HTR-8/SVneo (cell line): Measurements from ENCODE around the gene TSR3.

Experiments used
- DNase-seq: peaks from one replicate; pipeline ENCODE4 v3.0.0; 2011; ENCODE audit warnings: low spot score, mixed read lengths; ENCODE audit not compliant: insufficient read length
- FAIRE-seq: peaks from 2 replicates; lab custom pipeline; 2011; peaks lifted over from hg19 to GRCh38; lab: Jason Lieb, UNC

The TSR3 gene

DNA sequence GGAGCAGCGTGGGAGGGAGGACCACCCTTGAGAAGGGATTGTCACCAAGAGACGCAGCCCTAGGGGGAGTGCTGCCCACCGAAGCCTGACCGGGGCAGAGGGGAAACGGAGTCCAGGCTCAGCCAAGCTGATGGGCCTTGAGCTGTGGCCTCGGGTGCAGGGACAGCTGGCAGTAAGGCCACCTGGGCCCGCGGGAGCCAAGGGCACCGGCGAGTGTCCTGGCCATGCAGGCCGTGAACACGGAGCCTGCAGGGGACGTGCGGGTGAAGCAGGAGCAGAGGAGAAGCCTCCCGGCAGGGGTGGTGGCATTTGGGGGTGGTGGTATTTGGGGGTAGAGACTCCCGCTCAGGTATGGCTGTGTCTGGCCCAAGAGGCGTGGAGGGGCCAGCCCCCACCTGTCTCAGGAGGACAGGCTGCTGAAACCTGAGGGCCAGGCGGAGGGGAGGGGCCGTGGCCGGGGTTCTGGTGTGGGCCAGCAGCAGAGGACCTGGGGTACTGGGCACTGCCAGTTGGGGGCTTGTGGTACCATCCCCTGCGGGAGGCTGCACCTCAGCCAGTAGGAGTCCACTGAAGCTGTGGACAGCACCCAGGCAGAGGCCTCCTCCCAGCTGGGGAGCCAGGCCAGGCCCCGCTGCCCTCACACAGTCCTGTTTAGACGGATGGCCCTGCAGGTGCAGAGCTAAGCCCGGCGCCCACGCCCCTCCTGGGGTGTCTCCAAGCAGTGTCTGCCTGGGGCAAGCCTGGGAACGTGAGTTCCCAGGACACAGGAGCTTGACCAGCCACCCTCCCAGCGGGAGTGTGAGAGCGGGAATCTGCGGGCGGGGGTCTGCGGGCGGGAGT lies 4.6 kb upstream of the TSR3 start:
- no peak for DNase-seq

DNA sequence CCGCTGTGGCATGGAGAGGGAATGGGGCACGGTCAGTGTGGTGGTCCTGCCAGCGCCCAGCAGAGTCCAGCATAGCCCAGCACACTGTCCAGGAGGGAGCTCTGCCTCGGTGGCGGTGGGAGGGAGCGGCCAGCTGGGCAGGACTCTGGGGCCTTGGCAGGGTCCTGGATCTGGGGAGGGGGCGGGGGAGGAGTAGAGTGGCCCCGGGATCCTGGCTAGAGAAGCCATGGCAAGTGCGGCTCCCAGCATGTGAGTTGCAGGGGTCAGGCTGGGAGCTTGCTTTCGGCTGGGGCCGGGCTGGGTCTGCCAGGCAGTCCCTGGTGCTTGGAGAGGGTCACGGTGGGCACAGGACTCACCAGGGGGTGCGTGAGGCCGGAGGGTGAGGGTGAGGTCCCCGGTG lies 3.9 kb upstream of the TSR3 start:
- FAIRE-seq (no peak), DNase-seq (no peak)

More for the DNA sequence above, 4.6 kb upstream of the TSR3 start:
- FAIRE-seq = no peak

DNA sequence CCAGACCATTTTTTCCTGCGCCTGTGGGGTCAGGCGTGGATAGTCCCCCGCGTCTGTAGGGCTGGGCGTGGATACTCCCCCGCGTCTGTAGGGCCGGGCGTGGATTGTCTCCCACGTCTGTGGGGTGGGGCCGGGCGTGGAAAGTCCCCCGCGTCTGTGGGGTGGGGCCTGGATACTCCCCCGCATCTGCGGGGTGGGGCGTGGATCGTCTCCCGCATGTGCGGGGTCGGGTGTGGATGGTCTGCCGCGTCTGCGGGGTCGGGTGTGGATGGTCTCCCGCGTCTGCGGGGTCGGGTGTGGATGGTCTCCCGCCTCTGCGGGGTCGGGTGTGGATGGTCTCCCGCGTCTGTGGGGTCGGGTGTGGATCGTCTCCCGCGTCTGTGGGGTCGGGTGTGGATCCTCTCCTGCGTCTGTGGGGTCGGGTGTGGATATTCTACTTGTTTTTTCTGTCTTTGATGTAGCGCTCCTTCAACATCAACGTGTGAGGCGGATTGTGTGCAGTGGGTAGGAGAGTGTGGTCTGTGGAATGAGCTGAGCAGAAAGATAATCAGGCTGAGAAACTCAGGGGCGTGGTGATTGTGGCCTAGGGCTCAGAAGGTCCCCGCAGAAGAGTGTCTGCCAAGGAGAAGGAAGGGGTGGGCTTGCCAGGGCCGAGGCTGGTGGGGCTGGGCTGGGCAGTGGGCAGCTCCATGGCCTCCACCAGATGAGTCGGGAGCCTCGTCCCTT lies 3.3 kb upstream of the TSR3 start:
- no peak for FAIRE-seq

DNA sequence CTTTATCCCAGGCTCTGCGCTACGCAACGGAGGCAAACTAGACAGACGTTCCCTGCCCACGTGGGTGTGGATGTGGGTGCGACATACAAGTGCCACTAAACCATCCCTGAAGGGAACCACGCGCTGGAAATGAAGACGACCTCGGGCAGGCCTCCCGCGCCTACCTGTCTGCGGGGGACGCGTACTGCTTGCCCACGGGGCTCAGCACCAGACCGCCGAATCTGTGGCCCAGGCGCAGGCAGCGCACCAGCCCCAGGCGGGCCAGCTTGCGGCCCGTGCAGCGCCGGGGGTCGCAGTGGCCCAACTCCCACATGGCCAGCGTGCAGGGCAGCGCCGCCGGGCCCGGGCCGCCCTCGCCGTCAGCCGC lies 480 bp downstream of the TSR3 start:
- FAIRE-seq (no peak), DNase-seq (no peak)

More for the DNA sequence above, 3.3 kb upstream of the TSR3 start:
- DNase-seq = no peak

DNA sequence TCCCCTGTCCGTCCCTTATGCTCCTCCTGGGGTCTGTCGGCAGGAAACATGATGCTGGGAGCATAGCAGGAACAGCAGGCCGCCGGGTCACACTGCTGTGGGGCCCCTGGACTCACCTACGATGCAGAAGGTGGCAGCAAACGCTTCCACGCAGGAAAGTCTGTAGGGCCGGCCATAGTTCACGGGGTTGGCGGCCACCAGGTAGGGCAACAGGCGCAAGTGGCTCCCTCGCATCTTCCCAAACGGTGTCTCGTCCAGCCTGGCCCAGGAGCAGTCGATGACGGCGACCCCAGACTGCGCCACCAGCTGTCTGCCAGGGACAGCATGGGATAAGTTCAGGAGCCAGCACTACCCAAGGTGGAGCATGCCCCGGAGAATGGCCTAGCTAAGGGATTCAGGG lies 987 bp downstream of the TSR3 start:
- no peak for FAIRE-seq
- no peak for DNase-seq

DNA sequence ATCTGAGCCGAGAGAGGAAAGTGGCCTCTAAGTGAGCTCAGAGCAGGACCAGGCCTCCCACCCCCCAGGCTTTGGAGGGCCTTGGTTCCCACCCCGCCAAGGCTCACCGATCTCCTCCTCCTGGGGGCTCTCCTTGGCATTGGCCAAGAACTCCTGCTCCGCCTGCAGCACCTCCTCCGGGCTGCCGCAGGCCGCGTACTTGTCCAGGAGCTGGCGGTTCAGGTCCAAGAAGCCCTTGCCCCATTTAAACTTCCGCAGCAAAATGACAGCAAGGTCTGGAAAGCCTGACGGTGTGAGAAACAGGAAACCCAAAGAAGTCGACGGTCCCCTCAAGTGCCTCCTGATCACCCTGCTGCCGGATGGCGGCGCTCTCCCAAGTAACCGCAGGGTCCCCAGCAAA lies 1.7 kb downstream of the TSR3 start:
- DNase-seq (no peak), FAIRE-seq (no peak)

DNA sequence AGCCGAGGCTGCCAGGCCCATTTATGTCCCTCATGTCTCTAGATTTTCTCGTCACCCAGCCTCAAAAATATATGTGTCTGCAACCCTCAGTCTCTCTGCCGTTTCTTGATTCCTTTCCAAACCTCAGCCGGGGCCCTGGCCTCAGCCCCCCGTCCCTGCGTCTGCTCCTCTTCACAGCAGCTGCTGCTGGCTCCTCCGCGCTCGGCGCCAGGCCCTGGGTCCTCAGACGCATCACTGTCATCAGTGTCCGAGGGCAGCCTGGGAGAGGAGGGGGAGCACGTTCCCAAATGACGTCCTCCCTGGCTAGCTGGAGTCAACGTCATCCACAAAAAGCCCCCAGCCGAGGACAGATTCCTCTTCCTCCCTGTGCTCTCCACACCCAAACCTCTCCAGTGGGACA lies 2.3 kb downstream of the TSR3 start:
- FAIRE-seq = no peak
- no peak for DNase-seq

DNA sequence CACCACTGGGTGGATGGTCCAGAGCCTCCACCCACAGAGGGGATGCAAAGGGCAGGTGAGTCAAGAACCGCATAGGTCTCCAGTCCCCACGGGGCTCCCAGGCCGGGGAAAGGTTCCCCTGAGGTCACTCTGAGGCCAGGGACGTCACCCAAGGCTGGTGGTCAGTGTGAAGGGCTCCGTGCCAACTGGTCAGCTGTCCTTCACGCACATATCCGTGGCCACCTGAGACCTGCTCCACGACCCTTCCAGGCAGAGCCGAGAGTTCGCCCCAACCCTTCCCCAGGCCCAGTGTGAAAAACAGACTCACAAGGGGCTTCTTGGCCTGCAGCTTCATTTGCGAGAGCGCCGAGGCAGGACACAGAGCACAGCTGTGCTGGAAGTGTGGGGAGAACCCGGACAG lies 2.8 kb downstream of the TSR3 start:
- FAIRE-seq (no peak), DNase-seq (no peak)

DNA sequence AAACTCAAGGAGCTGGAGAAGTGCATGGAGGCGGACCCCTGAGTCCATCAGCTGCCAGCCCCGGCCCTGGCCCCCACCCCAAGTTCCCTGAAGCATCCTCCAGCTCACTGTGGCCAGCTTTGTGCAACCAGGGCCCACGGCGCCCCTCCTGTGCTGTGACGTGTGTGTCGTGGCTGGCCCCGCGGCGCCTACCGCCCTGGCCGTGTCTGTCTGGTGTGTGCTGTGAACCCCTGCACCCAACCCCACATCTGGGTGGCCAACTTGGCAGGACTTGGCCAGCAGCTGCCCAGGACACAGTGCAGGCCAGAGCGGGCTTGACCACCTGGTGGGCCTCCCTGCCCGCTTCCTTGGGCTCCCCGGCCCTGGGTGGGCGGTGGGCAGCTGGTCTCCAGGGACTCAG lies 3.2 kb downstream of the TSR3 start:
- DNase-seq (no peak), FAIRE-seq (no peak)

DNA sequence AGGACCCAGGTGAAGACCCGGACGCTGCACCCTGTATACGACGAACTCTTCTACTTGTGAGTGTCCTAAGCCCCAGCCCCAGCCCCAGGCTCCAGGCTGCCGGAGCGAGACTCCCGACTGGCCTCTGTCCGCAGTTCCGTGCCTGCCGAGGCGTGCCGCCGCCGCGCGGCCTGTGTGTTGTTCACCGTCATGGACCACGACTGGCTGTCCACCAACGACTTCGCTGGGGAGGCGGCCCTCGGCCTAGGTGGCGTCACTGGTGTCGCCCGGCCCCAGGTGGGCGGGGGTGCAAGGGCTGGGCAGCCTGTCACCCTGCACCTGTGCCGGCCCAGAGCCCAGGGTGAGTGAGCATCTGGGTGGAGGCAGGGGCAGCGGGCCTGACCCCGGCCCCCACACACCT lies 3.7 kb downstream of the TSR3 start:
- FAIRE-seq = no peak
- no peak for DNase-seq

DNA sequence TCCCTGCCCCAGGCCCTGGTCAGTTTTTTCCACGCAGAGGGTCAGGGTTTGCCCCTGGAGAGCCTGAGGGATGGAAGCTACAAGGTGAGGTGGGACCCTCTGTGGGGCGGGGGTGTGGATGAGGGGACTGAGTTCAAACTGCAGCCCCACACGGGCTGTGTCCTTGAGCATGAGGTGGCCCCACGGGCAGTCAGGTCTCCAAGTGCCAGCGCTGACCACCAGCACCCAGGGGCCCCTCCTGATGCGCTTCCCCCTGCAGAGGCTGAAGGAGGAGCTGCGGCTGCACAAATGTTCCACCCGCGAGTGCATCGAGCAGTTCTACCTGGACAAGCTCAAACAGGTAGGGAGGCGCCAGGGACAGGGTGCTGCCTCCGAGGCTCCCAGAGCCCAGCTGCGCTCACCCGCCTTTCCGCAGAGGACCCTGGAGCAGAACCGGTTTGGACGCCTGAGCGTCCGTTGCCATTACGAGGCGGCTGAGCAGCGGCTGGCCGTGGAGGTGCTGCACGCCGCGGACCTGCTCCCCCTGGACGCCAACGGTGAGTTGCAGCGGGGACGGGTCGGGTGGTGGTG lies 4.3 kb downstream of the TSR3 start:
- FAIRE-seq = no peak

DNA sequence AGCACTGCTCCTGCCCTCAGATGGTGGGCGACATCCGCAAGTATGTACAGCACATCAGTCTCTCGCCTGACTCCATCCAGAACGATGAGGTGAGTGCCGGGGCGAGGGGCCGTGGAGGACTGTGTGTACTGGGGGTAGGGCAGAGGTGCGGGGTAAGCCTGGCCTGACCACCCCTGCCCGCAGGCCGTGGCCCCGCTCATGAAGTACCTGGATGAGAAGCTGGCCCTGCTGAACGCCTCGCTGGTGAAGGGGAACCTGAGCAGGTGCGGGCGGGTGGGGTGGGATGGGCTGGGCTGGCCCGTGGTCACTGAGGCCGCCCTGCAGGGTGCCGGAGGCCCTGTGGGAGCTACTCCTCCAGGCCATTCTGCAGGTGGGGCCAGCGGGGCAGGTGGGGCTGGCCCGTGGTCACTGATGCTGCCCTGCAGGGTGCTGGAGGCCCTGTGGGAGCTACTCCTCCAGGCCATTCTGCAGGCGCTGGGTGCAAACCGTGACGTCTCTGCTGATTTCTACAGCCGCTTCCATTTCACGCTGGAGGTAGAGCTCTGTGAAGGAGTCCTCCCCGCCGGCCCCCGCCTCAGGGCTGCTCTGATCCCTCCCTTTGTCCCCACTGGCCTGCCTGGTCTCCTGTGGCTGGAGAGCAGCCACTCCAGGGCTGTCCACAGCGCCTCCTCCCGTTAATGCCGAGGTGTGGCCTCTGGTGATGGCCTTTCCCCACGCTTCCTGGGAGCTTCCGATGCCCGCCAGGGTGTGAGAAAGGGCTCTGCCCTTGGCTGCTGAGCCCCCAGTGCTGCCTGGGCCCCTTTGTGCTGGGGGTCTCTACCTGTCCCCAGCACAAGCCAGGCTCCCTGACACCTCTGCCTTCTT lies 5.0 kb downstream of the TSR3 start:
- DNase-seq (no peak), FAIRE-seq (no peak)

More for the DNA sequence above, 4.3 kb downstream of the TSR3 start:
- no peak for DNase-seq

DNA sequence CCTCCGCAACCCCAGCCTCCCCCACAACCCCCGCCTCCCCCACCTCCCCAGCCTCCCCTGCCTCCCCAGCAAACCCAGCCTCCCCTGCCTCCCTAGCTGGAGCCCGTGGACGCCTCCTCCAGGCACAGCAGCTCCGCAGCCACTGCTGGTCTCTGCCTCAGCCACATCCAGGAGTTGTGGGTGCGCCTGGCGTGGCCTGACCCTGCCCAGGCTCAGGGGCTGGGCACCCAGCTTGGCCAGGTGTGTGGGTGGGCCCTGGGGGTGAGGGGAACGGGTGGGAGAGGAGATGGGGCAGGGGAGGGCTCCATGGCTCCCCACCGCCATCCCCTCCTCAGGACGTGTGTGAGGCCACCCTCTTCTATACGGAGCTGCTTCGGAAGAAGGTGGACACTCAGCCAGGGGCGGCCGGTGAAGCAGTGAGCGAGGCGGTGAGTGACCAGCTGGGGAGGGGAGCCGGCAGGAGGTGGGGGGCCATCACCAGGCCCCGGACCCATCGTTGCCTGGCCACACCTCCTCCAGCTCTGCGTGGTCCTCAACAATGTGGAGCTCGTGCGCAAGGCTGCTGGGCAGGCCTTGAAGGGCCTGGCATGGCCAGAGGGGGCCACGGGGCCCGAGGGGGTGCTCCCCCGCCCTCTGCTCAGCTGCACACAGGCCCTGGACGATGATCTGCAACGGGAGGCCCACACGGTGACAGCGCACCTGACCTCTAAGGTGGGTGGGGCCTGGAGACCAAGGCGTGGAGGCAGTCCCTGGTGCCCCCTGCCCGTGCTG lies 5.8 kb downstream of the TSR3 start:
- DNase-seq (no peak), FAIRE-seq (no peak)

DNA sequence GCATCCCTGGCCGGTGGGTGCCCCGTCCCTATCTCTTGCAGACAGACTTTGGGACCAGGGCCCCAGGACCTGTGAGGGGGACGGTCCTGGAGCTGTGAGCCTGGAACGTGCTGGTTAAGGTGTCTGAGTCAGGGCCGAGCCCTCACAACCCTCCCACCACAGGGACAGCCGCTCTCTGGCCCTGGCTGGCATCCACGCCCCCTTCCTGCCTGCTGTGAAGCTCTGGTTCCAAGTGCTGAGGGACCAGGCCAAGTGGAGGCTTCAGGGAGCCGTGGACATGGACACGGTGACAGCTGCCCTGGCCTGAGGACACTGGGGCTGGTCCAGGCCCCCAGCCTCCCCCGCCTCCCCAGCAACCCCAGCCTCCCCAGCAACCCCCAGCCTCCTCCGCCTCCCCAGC lies 6.6 kb downstream of the TSR3 start:
- FAIRE-seq (no peak), DNase-seq (no peak)

DNA sequence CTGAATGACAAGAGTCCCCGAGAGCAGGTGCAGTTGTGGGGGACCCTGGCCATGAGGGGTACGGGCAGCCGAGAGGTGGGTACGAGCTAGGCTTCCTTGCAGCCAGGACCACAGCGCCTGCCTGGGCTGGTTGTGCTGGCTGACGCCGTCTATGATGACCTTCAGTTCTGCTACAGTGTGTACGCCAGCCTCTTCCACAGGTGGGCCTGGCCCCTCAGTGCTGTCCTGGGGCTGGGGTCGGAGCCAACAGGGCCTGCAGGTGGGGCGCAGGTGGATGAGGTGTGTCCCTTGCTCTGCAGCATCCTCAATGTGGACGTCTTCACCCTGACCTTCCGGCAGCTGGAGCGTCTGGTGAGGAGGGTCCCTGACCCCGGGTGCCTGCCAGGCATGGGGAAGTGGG lies 7.2 kb downstream of the TSR3 start:
- no peak for FAIRE-seq
- no peak for DNase-seq

DNA sequence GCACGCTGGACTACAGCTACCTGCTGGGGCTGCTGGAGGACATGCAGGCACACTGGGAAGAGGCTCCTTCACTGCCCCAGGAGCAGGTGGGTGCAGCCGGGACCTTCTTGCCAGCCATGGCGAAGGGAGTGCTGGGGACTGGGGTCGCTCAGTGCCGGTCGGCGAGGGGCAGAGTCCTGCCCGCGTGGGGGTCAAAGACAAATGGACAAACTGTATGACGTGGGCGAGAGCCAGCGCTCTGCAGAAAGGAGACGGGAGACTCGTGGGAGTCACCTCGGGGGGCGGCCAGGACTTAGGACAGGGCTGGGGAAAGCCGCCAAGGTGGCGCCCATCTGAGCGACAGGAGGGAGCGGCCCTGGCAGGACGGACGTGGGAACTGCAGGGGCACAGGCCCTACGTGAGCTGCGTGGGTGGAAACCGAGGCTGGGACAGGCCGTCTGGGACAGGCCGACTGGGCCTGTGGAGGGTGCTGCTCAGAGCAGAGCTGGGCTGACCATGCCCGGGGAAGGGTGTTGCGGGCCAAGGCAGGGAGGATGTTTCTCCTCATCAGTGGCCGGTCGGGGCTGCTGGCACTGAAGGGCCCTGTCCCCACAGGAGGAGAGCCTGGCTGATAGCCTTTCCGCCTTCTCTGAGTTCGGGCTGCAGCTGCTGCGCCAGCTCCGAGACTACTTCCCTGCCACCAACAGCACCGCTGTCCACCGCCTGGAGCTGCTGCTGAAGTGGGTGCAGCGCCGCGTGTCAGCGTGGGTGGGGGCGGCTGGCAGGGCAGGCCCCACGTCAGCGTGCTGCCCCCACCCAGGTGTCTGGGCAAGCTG lies 8.0 kb downstream of the TSR3 start:
- DNase-seq = no peak
- FAIRE-seq = no peak

DNA sequence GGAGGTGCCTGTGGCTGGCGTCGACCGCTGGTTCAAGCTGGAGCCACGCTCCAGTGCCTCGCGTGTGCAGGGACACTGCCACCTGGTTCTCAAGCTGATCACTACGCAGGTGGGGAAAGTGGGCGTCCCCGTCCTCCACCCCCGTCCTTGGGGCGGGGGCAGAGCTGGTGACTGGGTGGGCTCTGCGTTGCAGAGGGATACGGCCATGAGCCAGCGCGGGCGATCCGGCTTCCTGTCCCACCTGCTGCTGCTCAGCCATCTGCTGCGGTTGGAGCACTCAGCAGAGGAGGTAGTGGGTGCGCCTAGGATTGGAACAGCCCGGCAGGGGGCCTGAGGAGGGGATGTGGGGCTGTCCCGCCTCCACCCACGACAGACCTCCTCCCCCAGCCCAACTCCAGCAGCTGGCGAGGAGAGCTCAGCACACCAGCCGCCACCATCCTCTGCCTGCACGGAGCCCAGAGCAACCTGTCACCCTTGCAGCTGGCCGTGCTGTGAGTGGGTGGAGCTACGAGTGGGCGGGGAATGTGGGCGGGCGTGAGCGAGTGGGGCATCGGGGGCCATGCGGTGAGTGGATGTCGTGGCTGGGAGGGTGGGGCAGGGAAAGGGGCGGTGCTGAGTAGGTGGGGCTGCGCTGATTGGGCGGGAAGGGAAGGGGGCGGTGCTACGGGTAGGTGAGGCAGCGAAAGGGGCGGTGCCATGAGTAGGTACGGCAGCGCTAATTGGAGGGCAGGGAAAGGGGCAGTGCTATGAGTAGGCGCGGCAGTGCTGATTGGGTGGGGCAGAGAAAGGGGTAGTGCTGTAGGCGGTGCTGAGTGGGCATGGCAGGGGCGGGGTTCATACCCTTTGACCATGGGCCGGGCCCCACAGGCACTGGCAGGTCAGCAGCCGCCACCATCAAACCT lies 8.9 kb downstream of the TSR3 start:
- DNase-seq = peak; percentile 96
- peak; percentile 99 for FAIRE-seq
